HG03135 (cell line): ENCODE results near the gene METTL16.
"Not testable (repeated sequence)": the region's sequence is repeated elsewhere in the genome, so short reads cannot be mapped to it uniquely, and the experiment has no call there.

ENCODE experiments used
- ATAC-seq: cut with Tn5 transposase; IDR thresholded peaks from one replicate; pipeline ENCODE4 v1.9.1; 2021; ENCODE audit warnings: mild to moderate bottlenecking, moderate library complexity; ENCODE audit not compliant: unreplicated experiment

Gene METTL16, protein sequence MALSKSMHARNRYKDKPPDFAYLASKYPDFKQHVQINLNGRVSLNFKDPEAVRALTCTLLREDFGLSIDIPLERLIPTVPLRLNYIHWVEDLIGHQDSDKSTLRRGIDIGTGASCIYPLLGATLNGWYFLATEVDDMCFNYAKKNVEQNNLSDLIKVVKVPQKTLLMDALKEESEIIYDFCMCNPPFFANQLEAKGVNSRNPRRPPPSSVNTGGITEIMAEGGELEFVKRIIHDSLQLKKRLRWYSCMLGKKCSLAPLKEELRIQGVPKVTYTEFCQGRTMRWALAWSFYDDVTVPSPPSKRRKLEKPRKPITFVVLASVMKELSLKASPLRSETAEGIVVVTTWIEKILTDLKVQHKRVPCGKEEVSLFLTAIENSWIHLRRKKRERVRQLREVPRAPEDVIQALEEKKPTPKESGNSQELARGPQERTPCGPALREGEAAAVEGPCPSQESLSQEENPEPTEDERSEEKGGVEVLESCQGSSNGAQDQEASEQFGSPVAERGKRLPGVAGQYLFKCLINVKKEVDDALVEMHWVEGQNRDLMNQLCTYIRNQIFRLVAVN

GRCh38 chr17:2511462-2512369, at the start of gene METTL16:
Gene METTL16, minus strand, starts transcription at chr17:2511888. Its CDS starts 9,557 bp downstream, at chr17:2502331.
- ATAC-seq: peak; percentile 98

DNA sequence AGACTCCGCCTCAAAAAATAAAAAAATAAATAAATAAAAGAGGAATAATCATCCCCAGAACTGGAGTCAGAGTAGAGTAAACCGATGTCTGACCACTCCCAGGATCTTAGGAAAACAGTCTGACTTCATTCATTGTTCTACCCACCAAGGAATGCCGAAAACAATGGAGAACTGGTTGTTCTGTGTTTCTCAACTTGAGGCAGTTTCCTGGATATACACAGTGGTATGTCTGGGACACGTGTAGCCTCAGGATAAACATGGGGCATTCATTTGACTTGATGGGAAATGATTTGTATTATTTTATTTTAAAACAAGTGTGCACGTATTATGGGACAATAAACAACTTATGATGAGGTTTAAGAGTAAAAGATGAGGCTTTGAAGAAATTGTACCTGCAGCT, 49.0 kb upstream of the METTL16 start:
- no peak for ATAC-seq

DNA sequence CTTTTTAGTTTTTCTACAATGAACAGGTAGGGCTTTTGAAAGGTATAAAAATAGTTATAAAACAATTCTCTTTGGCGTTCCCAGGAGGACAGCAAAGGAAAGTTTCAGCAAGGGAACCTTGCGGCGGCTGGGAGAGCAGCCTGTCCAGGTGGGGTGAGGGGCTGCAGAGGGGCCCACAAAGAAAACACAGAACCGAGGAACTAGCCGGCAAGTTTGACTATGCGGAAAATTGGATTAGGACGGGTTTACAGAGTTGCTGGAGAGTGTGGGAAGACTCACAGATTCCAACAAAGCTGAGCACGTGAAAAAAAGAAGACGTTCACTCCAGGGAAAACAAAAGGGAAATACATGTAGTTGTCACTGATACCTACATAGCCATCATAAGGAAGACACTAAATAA, 40.2 kb upstream of the METTL16 start:
- ATAC-seq: no peak

- ATAC-seq: no peak
Measured at GRCh38 chr17:2551493-2551892, 39.8 kb upstream of the METTL16 start.

- no peak for ATAC-seq
Measured at GRCh38 chr17:2549392-2550211, 37.9 kb upstream of the METTL16 start.

- not testable (repeated sequence) for ATAC-seq
Measured at GRCh38 chr17:2548026-2548425, 36.3 kb upstream of the METTL16 start.

DNA sequence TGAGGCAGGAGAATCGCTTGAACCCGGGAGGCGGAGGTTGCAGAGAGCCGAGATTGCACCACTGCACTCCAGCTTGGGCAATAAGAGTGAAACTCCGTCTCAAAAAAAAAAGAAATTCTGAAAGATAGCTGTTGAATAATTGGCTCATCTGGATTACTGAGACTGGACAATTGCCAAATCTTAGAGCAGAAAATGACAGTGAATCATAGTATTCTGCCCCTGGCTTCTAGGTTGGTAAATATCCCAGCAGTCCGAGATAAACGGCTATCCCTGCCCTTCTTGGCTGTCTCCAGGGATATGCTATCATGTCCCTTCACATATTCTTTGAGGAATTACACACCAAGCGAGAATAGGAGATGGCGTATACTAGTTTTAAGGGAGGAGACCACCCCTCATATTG, 35.5 kb upstream of the METTL16 start:
- ATAC-seq: no peak

DNA sequence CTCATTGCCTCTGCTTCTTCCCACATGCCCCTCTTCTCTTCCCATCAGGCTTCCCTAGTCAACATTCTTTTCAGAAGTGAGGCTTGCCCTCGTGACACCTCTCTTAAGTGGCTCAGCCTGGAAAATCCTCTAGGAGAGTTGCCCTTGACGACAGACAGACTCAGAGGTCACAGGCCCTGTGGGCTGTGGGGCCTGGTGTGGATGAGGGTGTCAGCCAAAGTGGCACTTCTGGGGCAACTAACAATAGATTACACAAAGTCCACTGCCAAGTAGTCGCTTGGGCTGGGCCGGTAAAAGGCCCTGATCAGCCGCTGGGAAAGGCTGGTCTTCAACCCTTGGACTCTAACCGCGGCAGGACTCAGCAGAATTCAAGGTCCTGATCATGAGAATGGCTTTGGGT, 33.7 kb upstream of the METTL16 start:
- ATAC-seq: no peak

DNA sequence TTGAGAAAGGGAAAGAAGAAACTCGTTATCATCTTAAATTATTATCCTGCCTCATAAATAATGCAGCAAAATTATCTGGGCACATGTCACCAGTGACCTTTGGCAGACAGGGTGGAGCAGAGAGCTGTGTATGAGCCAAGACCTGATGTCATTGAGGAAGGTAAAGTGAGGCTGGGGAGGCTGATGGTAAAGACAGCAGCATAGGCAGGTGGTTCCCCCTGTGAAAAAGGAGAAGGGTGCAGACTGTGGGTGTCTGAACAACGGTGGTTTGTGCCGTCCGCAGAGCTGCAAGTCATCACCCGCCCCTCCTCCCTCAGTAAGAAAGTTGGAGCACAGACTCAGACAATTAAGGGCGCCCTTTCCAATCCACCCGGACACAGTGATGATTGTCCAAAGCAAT, 30.8 kb upstream of the METTL16 start:
- ATAC-seq: no peak

DNA sequence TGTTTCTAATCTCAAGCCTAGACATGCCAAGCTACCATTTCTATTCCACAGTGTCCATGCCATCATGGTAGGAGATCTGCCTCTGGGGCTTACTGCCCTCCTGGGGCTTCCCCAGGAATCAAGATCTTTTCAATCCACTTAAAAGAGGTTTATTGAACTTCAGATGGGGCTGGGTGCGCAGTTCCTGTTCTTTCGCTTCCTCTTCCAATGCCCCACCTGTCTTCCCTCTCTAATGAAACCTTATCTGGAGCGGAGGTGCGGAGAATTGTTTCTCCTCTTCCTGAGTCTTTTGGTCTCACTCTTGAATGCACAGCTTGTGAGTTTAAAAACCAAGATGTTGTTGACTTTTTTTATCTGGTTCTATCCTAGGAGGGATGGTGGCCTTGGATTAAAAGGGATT, 30.4 kb upstream of the METTL16 start:
- no peak for ATAC-seq

GRCh38 chr17:2537579-2537978, 25.9 kb upstream of the METTL16 start:
- not testable (repeated sequence) for ATAC-seq

DNA sequence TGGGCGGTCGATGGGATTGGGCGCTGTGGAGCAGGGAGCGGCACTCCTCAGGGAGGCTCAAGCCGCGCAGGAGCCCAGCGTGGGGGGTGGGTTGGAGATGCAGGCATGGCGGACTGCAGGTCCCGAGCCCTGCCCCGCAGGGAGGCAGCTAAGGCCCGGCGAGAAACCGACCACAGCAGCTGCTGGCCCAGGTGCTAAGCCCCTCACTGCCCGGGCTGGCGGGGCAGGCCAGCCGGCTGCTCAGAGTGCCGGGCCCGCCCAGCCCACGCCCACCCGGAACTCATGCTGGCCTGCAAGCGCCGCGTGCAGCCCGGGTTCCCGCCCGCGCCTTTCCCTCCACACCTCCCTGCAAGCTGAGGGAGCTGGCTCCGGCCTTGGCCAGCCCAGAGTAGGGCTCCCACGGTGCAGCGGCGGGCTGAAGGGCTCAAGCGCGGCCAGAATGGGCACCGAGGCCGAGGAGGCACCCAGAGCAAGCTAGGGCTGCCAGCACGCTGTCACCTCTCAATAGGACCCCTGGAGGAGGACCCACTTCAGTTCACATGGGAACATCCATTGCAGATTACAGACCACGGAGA, 20.5 kb upstream of the METTL16 start:
- ATAC-seq: no peak

- ATAC-seq: not testable (repeated sequence)
Measured at GRCh38 chr17:2531243-2531954, 19.7 kb upstream of the METTL16 start.

- ATAC-seq: not testable (repeated sequence)
Measured at GRCh38 chr17:2521775-2522410, 10.2 kb upstream of the METTL16 start.

- ATAC-seq: no peak
Measured at GRCh38 chr17:2521257-2521656, 9.6 kb upstream of the METTL16 start.

- no peak for ATAC-seq
Measured at GRCh38 chr17:2517539-2517938, 5.9 kb upstream of the METTL16 start.

- ATAC-seq: no peak
Measured at GRCh38 chr17:2511138-2511461, 588 bp downstream of the METTL16 start.

GRCh38 chr17:2510559-2510958, 1.1 kb downstream of the METTL16 start:
- ATAC-seq: no peak

- ATAC-seq: no peak
Measured at GRCh38 chr17:2508035-2508434, 3.7 kb downstream of the METTL16 start.
